GM19193 (cell line): Measurements from ENCODE around the gene CPT2.

Experiments used
- POLR2A ChIP-seq: IDR thresholded peaks from 4 replicates; pipeline ENCODE4 v1.6.1; 2011; ENCODE audit not compliant: insufficient read depth, insufficient read length; ENCODE audit errors: extremely low read depth

CPT2 gene

GRCh38 chr1:53172426-53173128 lies 24.0 kb upstream of the CPT2 start:
- TF ChIP-seq POLR2A, result no peak

GRCh38 chr1:53174971-53175913 lies 21.4 kb upstream of the CPT2 start:
- TF ChIP-seq POLR2A, result no peak

GRCh38 chr1:53176452-53177208 lies 20.0 kb upstream of the CPT2 start:
- TF ChIP-seq POLR2A, result no peak

GRCh38 chr1:53180226-53180625 lies 16.4 kb upstream of the CPT2 start:
- TF ChIP-seq POLR2A, result no peak

DNA sequence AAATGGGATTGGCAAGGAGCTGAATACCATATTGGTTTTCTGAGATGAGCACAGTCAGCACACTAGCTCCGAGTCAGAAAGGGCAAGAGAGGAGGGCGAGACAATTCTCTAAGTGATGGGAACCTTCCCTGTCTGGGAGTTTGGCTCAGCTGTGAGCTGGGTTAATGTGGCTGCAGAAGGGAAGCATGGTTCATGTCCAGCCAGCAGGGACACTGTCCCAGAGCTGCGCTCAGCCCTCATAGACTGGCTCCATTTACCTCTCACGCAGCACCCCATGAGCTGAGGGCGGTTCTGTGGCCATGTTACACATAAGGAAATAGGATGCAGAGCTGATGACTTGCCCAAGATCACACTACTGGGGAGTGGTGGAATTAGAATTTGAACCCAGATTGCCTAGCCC lies 15.7 kb upstream of the CPT2 start:
- TF ChIP-seq POLR2A, result no peak

- TF ChIP-seq POLR2A, result no peak
Observed at GRCh38 chr1:53182111-53182593, 14.5 kb upstream of the CPT2 start.

DNA sequence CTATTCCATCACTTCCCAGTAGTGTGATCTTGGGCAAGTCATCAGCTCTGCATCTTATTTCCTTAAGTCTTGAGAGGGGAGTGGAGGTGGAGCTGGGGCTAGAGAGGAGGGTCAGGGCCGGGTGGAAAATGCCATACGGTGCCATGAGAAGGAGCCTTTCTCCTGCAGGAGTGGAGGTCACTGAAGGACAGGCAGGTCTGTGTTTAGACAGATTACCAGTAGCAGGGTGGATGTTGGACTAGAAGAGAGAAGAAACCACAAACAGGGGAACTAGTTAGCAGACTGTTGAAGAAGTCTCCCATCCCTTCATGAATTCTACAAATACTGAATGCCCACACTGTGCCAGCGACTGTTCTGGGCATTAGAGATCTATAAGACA lies 13.9 kb upstream of the CPT2 start:
- no peak for TF ChIP-seq POLR2A

DNA sequence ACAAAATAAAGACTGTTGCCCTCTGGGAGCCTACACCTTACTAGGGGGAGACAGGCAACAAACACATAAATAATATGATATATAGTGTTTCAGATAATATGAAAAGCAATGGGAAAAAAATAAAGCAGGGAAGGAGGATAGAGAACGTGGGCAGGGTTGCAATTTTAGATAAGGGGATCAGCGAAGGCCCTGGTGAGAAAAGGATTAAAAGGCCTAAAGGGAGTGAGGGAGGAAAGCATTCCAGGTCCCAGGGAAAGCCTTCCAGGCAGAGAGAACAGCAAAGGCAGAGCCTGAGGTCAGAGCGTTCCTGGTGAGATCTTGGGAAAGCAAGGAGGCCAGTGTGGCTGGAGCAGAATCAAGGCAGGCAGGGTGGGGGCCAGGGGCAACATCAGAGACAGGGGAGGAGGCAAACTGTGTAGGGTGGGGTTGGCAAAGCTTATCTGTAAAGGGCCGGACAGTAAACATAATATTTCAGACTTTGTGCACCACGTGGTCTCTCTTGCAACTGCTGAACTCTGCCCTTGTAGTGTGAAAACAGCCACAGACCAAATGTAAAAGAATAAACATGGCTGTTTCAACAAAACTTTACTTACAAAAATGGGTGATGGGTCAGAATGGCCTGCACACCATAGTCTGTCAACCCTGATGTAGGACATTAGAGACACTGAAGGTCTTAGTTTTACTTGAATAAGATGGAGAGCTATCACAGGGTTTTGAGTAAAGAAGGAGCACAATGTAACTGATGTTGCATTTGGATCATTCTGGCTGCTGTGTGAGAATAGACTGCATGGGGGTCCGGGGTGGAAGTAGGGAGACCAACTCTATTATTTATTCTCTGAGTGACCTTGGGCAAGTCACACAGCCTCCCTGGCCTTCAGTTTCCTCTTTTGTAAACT lies 13.3 kb upstream of the CPT2 start:
- TF ChIP-seq POLR2A, result no peak

DNA sequence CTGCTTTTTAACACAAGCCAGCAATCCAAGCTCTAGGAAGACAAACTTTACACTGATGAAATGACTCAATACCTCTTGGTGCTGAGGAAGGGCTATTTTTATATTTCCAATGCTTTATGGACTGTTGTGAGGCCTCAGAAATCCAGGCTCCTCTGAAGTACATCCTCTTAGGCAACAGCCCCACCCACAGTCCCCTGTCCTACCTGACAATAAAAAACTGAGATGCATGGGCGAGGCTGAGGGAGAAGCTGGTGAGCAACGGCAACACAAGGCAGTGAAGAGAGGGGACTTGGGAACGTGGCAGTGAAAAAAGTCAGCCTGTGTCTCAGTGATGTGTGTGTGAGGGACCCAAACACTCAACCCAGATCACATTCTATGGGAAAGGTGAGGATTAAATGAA lies 10.1 kb upstream of the CPT2 start:
- no peak for TF ChIP-seq POLR2A

DNA sequence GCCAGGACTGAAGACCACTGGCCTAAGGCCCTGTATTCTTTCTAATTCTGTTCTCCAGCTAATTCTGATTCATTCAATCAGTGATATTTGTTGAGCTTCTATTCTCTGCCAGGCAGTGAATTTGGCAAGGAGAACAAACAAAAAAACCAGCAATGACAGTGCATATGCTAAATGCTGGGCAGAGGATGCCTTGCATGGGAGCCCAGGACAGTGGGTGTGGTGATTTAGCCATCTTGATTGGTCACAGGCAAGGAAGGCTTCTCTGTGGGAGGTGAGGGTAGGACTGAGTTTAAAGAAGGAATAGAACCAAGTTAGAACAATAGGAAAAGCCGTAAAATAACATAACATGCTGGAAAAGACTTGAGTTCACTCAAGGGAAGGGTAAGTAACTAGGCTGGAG lies 9.2 kb upstream of the CPT2 start:
- TF ChIP-seq POLR2A, result no peak

GRCh38 chr1:53188099-53188498 lies 8.5 kb upstream of the CPT2 start:
- no peak for TF ChIP-seq POLR2A

DNA sequence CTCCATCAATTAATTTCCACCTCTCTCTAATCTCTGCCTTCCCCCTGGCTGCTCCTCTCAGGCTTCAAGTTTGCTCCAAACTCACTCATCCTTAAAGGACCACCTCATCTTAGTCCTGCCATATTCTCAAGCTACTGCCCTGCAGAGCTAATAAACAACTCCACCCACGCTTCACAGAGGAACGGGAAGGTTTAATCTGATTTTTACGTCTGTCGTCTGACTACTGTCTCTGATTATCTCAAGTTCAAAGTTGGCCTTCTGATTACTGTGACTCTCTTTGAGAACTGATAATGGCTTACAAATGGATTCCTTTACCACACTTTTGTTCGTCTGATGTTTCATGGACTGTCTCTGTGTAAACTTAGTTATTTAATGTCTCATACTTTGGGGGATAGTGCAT lies 7.6 kb upstream of the CPT2 start:
- TF ChIP-seq POLR2A, result no peak

DNA sequence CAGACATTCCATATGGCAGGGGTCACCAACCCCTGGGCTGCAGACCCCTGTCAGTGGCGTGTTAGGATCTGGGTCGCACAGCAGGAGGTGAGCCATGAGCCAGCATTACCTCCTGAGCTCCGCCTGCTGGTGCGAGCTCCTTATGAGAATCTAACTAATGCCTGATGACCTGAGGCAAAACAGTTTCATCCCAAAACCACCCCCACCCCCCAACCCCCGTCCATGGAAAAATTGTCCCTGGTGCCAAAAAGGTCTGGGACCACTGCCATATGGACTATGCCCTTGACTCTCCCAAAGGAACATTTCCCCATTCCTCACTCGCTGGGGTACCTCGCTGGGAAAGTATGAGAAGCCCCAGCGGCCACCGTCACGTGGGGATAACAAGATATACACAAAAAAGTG lies 6.4 kb upstream of the CPT2 start:
- TF ChIP-seq POLR2A, result no peak
